ENCODE measurements around the gene SETDB2. TPM values are rescaled to one million over a fixed set of nuclear protein-coding genes. Genes with fewer than 3 reads are reported as not detected.

Gene SETDB2
- total and polyA plus RNA-seq, 10 of the 15 experiments (the other 5 are each of a cell fraction or from before 2014, with no cell fraction given): 1.2 to 10.0 (median 7.4) TPM

- 33% methylated on average over 1 of the region's 1 CpG for WGBS (ENCODE audit: insufficient coverage, insufficient replicate concordance, low lambda C conversion rate, missing lambda C conversion rate)
- no TSS peak for BruUV-seq (replicated peaks)
- ChIA-PET POLR2A (no interaction called here), RAD21 (ENCODE audit: unreplicated experiment) (no interaction called here), CTCF (no interaction called here), SMC1A (ENCODE audit: uncharacterized antibody, unreplicated experiment) (interaction anchor here (1.5 kb wide), 1 partner anchor 12 kb away, joined by 3 read pairs; no protein-coding TSS in a partner anchor)
- Histone ChIP-seq H2AFZ (ENCODE audit: control insufficient read depth, low read depth, low read length) (peak overlapping the region; percentile 22; the same call in 1 of the 2 replicates), H3K79me2 (ENCODE audit: control insufficient read depth, insufficient read depth, low read length) (no peaks in the 10 kb centered on the region), H3K4me2 (ENCODE audit: control insufficient read depth, insufficient read depth) (peak overlapping the region; percentile 49; the same call in 1 of the 2 replicates), H3K4me1 (ENCODE audit: control insufficient read depth, insufficient read depth, low read length) (peaks cover 16% of the 10 kb centered on the region), H3K9ac (ENCODE audit: control insufficient read depth, insufficient read depth, low read length) (no peak overlapping the region), H3K27me3 (replicated peaks in 1 of 2; ENCODE audit: control insufficient read depth in 2 of 2, insufficient read depth in 2 of 2, low read length in 1 of 2) (no peaks in the 10 kb centered on the region), H3K27ac (ENCODE audit: control insufficient read depth, insufficient read depth) (peak overlapping the region; percentile 15; the same call in 1 of the 2 replicates), H3K36me3 (ENCODE audit: control insufficient read depth in 2 of 2, insufficient read depth in 2 of 2, low read length in 1 of 2) (peaks cover 0 to 10% of the 10 kb centered on the region in 2 experiments; a peak in 1 of 4 replicates), H3K9me3 (replicated peaks; ENCODE audit: control insufficient read depth, insufficient read depth, low read length) (no peaks in the 10 kb centered on the region), H3K4me3 (no peak overlapping the region), H4K20me1 (ENCODE audit: control insufficient read depth, insufficient read depth) (no peaks in the 10 kb centered on the region)
- intact Hi-C loops (cut with micrococcal nuclease; ENCODE audit: unreplicated experiment): no loop called here
- no peak for FAIRE-seq
- no peak for DNase-seq (ENCODE audit: low read depth, low spot score)
- in situ Hi-C loops (cut with MboI): no loop called here
- TF ChIP-seq E4F1 (IDR thresholded peaks at IDR 0.05; ENCODE audit: borderline replicate concordance, partially characterized antibody) (no peak), ZBTB4 (CRISPR knock-in tag; IDR thresholded peaks at IDR 0.05) (no peak), MYC (IDR thresholded peaks at IDR 0.05; ENCODE audit: insufficient read depth, insufficient read length, insufficient replicate concordance, low read length, severe bottlenecking) (no peak), BRCA1 (IDR thresholded peaks at IDR 0.05; ENCODE audit: low read depth, low read length) (no peak), ATF3 (IDR thresholded peaks at IDR 0.05; ENCODE audit: borderline replicate concordance, extremely low read depth, low read depth, low read length) (no peak), KAT2A (conservative IDR thresholded peaks at IDR 0.05; ENCODE audit: control insufficient read depth, low read depth, low read length) (no peak), PBX3 (IDR thresholded peaks at IDR 0.05; ENCODE audit: insufficient replicate concordance, low read depth, low read length) (no peak)
- no peak for ATAC-seq
These were observed 88.5 kb downstream of the SETDB2 start for GRCh38 chr13:49532593-49532992.

Data from GM12878 (cell line).